ENCODE measurements around the gene MYL9.
A peak's percentile ranks its signal among the peaks of the same experiment; 100 is the strongest.

DNA sequence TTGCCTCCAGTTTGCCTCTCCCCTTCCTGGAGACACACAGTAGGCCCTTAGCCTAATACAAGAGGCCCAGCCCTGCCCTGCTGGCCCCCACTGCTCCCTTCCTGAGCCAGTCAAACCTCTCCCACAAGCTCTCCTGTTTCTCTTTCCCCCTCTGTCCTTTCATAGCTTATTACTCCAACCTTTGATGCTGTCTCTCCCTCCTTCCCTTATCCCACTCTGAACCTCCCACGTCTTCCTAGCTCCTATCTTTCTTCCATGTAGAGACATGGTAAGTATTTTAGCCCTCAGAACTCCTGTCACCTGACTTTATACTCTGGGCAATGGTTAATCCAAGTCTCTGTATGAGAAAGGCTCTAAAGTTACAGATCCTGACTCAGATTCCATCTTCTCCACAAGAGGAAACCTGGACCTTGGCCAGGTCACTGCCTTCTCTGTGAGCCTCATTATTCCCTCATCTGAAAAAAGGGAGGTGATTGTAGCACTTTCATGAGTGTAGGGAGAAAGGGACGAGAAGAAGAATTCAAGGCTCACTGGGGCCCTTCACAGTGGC lies 38.8 kb downstream of the MYL9 start:
- TF ChIP-seq GABPA (IDR thresholded peaks at IDR 0.05; ENCODE audit: low read depth) (no peak), RFX5 (IDR thresholded peaks at IDR 0.05; ENCODE audit: low read length) (no peak), RCOR1 (IDR thresholded peaks at IDR 0.05; ENCODE audit: low read length) (no peak), NFIC (IDR thresholded peaks at IDR 0.05; ENCODE audit: borderline replicate concordance) (peak; percentile 32; the same call in 1 of the 2 replicates), SMC3 (IDR thresholded peaks at IDR 0.05; ENCODE audit: low read depth, low read length) (no peak), YY1 (IDR thresholded peaks at IDR 0.05; ENCODE audit: low read depth) (no peak), NRF1 (IDR thresholded peaks at IDR 0.05; ENCODE audit: low read depth, low read length) (no peak)
- TF ChIP-seq, protein P1, sequence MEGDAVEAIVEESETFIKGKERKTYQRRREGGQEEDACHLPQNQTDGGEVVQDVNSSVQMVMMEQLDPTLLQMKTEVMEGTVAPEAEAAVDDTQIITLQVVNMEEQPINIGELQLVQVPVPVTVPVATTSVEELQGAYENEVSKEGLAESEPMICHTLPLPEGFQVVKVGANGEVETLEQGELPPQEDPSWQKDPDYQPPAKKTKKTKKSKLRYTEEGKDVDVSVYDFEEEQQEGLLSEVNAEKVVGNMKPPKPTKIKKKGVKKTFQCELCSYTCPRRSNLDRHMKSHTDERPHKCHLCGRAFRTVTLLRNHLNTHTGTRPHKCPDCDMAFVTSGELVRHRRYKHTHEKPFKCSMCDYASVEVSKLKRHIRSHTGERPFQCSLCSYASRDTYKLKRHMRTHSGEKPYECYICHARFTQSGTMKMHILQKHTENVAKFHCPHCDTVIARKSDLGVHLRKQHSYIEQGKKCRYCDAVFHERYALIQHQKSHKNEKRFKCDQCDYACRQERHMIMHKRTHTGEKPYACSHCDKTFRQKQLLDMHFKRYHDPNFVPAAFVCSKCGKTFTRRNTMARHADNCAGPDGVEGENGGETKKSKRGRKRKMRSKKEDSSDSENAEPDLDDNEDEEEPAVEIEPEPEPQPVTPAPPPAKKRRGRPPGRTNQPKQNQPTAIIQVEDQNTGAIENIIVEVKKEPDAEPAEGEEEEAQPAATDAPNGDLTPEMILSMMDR (IDR thresholded peaks at IDR 0.05) = no peak
- TF ChIP-seq, protein P2, sequence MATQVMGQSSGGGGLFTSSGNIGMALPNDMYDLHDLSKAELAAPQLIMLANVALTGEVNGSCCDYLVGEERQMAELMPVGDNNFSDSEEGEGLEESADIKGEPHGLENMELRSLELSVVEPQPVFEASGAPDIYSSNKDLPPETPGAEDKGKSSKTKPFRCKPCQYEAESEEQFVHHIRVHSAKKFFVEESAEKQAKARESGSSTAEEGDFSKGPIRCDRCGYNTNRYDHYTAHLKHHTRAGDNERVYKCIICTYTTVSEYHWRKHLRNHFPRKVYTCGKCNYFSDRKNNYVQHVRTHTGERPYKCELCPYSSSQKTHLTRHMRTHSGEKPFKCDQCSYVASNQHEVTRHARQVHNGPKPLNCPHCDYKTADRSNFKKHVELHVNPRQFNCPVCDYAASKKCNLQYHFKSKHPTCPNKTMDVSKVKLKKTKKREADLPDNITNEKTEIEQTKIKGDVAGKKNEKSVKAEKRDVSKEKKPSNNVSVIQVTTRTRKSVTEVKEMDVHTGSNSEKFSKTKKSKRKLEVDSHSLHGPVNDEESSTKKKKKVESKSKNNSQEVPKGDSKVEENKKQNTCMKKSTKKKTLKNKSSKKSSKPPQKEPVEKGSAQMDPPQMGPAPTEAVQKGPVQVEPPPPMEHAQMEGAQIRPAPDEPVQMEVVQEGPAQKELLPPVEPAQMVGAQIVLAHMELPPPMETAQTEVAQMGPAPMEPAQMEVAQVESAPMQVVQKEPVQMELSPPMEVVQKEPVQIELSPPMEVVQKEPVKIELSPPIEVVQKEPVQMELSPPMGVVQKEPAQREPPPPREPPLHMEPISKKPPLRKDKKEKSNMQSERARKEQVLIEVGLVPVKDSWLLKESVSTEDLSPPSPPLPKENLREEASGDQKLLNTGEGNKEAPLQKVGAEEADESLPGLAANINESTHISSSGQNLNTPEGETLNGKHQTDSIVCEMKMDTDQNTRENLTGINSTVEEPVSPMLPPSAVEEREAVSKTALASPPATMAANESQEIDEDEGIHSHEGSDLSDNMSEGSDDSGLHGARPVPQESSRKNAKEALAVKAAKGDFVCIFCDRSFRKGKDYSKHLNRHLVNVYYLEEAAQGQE (IDR thresholded peaks at IDR 0.05; ENCODE audit: low read depth, low read length) = no peak

All from SK-N-SH (cell line).